DLD1 (cell line): ENCODE results near the gene AP1G2.

Source experiments
- in situ Hi-C: cut with HindIII; loops from 2 replicates; pipeline ENCODE4 v1.10.0; 2017; ENCODE audit warnings: low sequenced_read_pairs

AP1G2 gene

GRCh38 chr14:23571701-23572523 lies 4.3 kb upstream of the AP1G2 start:
- in situ Hi-C loops = no loop called here

GRCh38 chr14:23570806-23571483 lies 3.4 kb upstream of the AP1G2 start:
- in situ Hi-C loops = no loop called here

GRCh38 chr14:23569443-23570151 lies 2.0 kb upstream of the AP1G2 start:
- in situ Hi-C loops = no loop called here

- in situ Hi-C loops = no loop called here
Measured at GRCh38 chr14:23568600-23569331, 1.2 kb upstream of the AP1G2 start.

GRCh38 chr14:23568021-23568599 lies 519 bp upstream of the AP1G2 start:
- in situ Hi-C loops = no loop called here

GRCh38 chr14:23566778-23567185 lies 809 bp downstream of the AP1G2 start:
- in situ Hi-C loops = no loop called here

GRCh38 chr14:23566112-23566777 lies 1.3 kb downstream of the AP1G2 start:
- in situ Hi-C loops = no loop called here

GRCh38 chr14:23565626-23566025 lies 2.0 kb downstream of the AP1G2 start:
- in situ Hi-C loops = no loop called here

GRCh38 chr14:23564876-23565275 lies 2.7 kb downstream of the AP1G2 start:
- in situ Hi-C loops = no loop called here

GRCh38 chr14:23564181-23564812 lies 3.3 kb downstream of the AP1G2 start:
- in situ Hi-C loops = no loop called here

- in situ Hi-C loops = no loop called here
Measured at GRCh38 chr14:23563473-23564180, 4.0 kb downstream of the AP1G2 start.

- in situ Hi-C loops = no loop called here
Measured at GRCh38 chr14:23562822-23563472, 4.6 kb downstream of the AP1G2 start.

- in situ Hi-C loops = no loop called here
Measured at GRCh38 chr14:23561873-23562821, 5.4 kb downstream of the AP1G2 start.

GRCh38 chr14:23561259-23561658 lies 6.3 kb downstream of the AP1G2 start:
- in situ Hi-C loops = no loop called here

GRCh38 chr14:23559926-23560520 lies 7.6 kb downstream of the AP1G2 start:
- in situ Hi-C loops = no loop called here

- in situ Hi-C loops = no loop called here
Measured at GRCh38 chr14:23559010-23559925, 8.3 kb downstream of the AP1G2 start.
